ENCODE data around the gene AKAP8.
A peak's percentile ranks its signal among the peaks of the same experiment; 100 is the strongest.
"Not testable (repeated sequence)": the region's sequence is repeated elsewhere in the genome, so short reads cannot be mapped to it uniquely, and the experiment has no call there.

AKAP8 gene

GRCh38 chr19:15397782-15398181 is 18.2 kb upstream of the AKAP8 start:
- H3K27ac Mint-ChIP-seq: peak overlapping the region; percentile 10
- DNase-seq: no peak
- H3K27me3 Mint-ChIP-seq: no peaks in the 10 kb centered on the region
- no peak overlapping the region for H3K4me3 Mint-ChIP-seq
- H3K36me3 Mint-ChIP-seq (ENCODE audit: low read depth): peaks cover 32% of the 10 kb centered on the region
- no peaks in the 10 kb centered on the region for H3K9me3 Mint-ChIP-seq
- peaks cover 12% of the 10 kb centered on the region for H3K4me1 Mint-ChIP-seq
- no peak for ATAC-seq

GRCh38 chr19:15397236-15397635 is 17.6 kb upstream of the AKAP8 start:
- Mint-ChIP-seq H3K27me3 (no peaks in the 10 kb centered on the region), H3K36me3 (ENCODE audit: low read depth) (peaks cover 33% of the 10 kb centered on the region), H3K4me3 (no peak overlapping the region), H3K9me3 (no peaks in the 10 kb centered on the region), H3K27ac (peak overlapping the region; percentile 10), H3K4me1 (peaks cover 12% of the 10 kb centered on the region)
- ATAC-seq: no peak
- no peak for DNase-seq

GRCh38 chr19:15396436-15396835 is 16.8 kb upstream of the AKAP8 start:
- Mint-ChIP-seq H3K27me3 (no peaks in the 10 kb centered on the region), H3K4me1 (peaks cover 12% of the 10 kb centered on the region), H3K9me3 (no peaks in the 10 kb centered on the region), H3K27ac (peak overlapping the region; percentile 4), H3K36me3 (ENCODE audit: low read depth) (peaks cover 34% of the 10 kb centered on the region), H3K4me3 (no peak overlapping the region)
- DNase-seq (no peak), ATAC-seq (no peak)

- H3K4me1 Mint-ChIP-seq: peaks cover 12% of the 10 kb centered on the region
- DNase-seq, H3K9me3 Mint-ChIP-seq, H3K27ac Mint-ChIP-seq, H3K4me3 Mint-ChIP-seq, ATAC-seq, H3K27me3 Mint-ChIP-seq: not testable (repeated sequence)
- H3K36me3 Mint-ChIP-seq (ENCODE audit: low read depth): peaks cover 39% of the 10 kb centered on the region
Observed at GRCh38 chr19:15395251-15395650, 15.7 kb upstream of the AKAP8 start.

GRCh38 chr19:15394426-15394825 is 14.8 kb upstream of the AKAP8 start:
- H3K4me1 Mint-ChIP-seq: peaks cover 12% of the 10 kb centered on the region
- peaks cover 39% of the 10 kb centered on the region for H3K36me3 Mint-ChIP-seq (ENCODE audit: low read depth)
- DNase-seq (no peak), ATAC-seq (no peak)
- no peaks in the 10 kb centered on the region for H3K27me3 Mint-ChIP-seq
- H3K9me3 Mint-ChIP-seq: no peaks in the 10 kb centered on the region
- H3K4me3 Mint-ChIP-seq: no peak overlapping the region
- peak overlapping the region; percentile 32 for H3K27ac Mint-ChIP-seq

- no peaks in the 10 kb centered on the region for H3K27me3 Mint-ChIP-seq
- ATAC-seq: no peak
- peak overlapping the region; percentile 32 for H3K27ac Mint-ChIP-seq
- H3K36me3 Mint-ChIP-seq (ENCODE audit: low read depth): peaks cover 42% of the 10 kb centered on the region
- H3K4me1 Mint-ChIP-seq: peaks cover 12% of the 10 kb centered on the region
- no peak for DNase-seq
- no peak overlapping the region for H3K4me3 Mint-ChIP-seq
- H3K9me3 Mint-ChIP-seq: no peaks in the 10 kb centered on the region
Observed at GRCh38 chr19:15393963-15394362, 14.4 kb upstream of the AKAP8 start.

GRCh38 chr19:15390814-15391213 is 11.2 kb upstream of the AKAP8 start:
- H3K9me3 Mint-ChIP-seq: no peaks in the 10 kb centered on the region
- H3K27me3 Mint-ChIP-seq: no peaks in the 10 kb centered on the region
- peaks cover 8% of the 10 kb centered on the region for H3K4me1 Mint-ChIP-seq
- ATAC-seq (no peak), DNase-seq (no peak)
- H3K27ac Mint-ChIP-seq: peak overlapping the region; percentile 37
- no peak overlapping the region for H3K4me3 Mint-ChIP-seq
- H3K36me3 Mint-ChIP-seq (ENCODE audit: low read depth): peaks cover 26% of the 10 kb centered on the region

- peaks cover 16% of the 10 kb centered on the region for H3K36me3 Mint-ChIP-seq (ENCODE audit: low read depth)
- peaks cover 39% of the 10 kb centered on the region for H3K4me1 Mint-ChIP-seq
- H3K9me3 Mint-ChIP-seq: no peaks in the 10 kb centered on the region
- H3K27ac Mint-ChIP-seq: peak overlapping the region; percentile 86
- peak overlapping the region; percentile 34 for H3K4me3 Mint-ChIP-seq
- no peak for ATAC-seq
- DNase-seq: no peak
- H3K27me3 Mint-ChIP-seq: peaks cover 2% of the 10 kb centered on the region
Observed at GRCh38 chr19:15381864-15382263, 2.3 kb upstream of the AKAP8 start.

GRCh38 chr19:15381429-15381828 is 1.8 kb upstream of the AKAP8 start:
- Mint-ChIP-seq H3K4me1 (peaks cover 44% of the 10 kb centered on the region), H3K9me3 (no peaks in the 10 kb centered on the region), H3K36me3 (ENCODE audit: low read depth) (peaks cover 16% of the 10 kb centered on the region), H3K4me3 (peak overlapping the region; percentile 34), H3K27ac (peak overlapping the region; percentile 86), H3K27me3 (peaks cover 2% of the 10 kb centered on the region)
- no peak for ATAC-seq
- no peak for DNase-seq

GRCh38 chr19:15379999-15380647 is 536 bp upstream of the AKAP8 start:
- peak overlapping the region; percentile 99 for H3K27ac Mint-ChIP-seq
- H3K4me3 Mint-ChIP-seq: peak overlapping the region; percentile 95
- no peak for DNase-seq
- peaks cover 20% of the 10 kb centered on the region for H3K36me3 Mint-ChIP-seq (ENCODE audit: low read depth)
- H3K9me3 Mint-ChIP-seq: no peaks in the 10 kb centered on the region
- peaks cover 48% of the 10 kb centered on the region for H3K4me1 Mint-ChIP-seq
- ATAC-seq: peak; percentile 13
- H3K27me3 Mint-ChIP-seq: peaks cover 2% of the 10 kb centered on the region

- no peaks in the 10 kb centered on the region for H3K9me3 Mint-ChIP-seq
- H3K4me3 Mint-ChIP-seq: peak overlapping the region; percentile 95
- H3K36me3 Mint-ChIP-seq (ENCODE audit: low read depth): peaks cover 20% of the 10 kb centered on the region
Observed at GRCh38 chr19:15378534-15379082, 979 bp downstream of the AKAP8 start.

GRCh38 chr19:15374796-15375440 is 4.7 kb downstream of the AKAP8 start:
- DNase-seq: no peak
- Mint-ChIP-seq H3K27ac (no peak overlapping the region), H3K27me3 (peaks cover 2% of the 10 kb centered on the region), H3K4me3 (no peak overlapping the region), H3K9me3 (no peaks in the 10 kb centered on the region), H3K4me1 (peaks cover 33% of the 10 kb centered on the region), H3K36me3 (ENCODE audit: low read depth) (peaks cover 28% of the 10 kb centered on the region)
- ATAC-seq: no peak

More at GRCh38 chr19:15378534-15379082, 979 bp downstream of the AKAP8 start:
- no peak for ATAC-seq
- Mint-ChIP-seq H3K4me1 (peaks cover 48% of the 10 kb centered on the region), H3K27me3 (peaks cover 2% of the 10 kb centered on the region), H3K27ac (peak overlapping the region; percentile 95)
- DNase-seq: peak; percentile 58

GRCh38 chr19:15374105-15374651 is 5.4 kb downstream of the AKAP8 start:
- no peak for ATAC-seq

GRCh38 chr19:15373644-15374043 is 5.9 kb downstream of the AKAP8 start:
- DNase-seq (no peak), ATAC-seq (no peak)
- Mint-ChIP-seq H3K9me3 (no peaks in the 10 kb centered on the region), H3K27me3 (no peaks in the 10 kb centered on the region), H3K36me3 (ENCODE audit: low read depth) (peaks cover 32% of the 10 kb centered on the region), H3K4me1 (peaks cover 31% of the 10 kb centered on the region), H3K27ac (no peak overlapping the region), H3K4me3 (no peak overlapping the region)

More at GRCh38 chr19:15374105-15374651, 5.4 kb downstream of the AKAP8 start:
- no peak for DNase-seq
- H3K4me1 Mint-ChIP-seq: peaks cover 31% of the 10 kb centered on the region
- H3K4me3 Mint-ChIP-seq: no peak overlapping the region
- H3K9me3 Mint-ChIP-seq: no peaks in the 10 kb centered on the region
- H3K36me3 Mint-ChIP-seq (ENCODE audit: low read depth): peaks cover 31% of the 10 kb centered on the region
- no peaks in the 10 kb centered on the region for H3K27me3 Mint-ChIP-seq
- H3K27ac Mint-ChIP-seq: no peak overlapping the region

- H3K36me3 Mint-ChIP-seq (ENCODE audit: low read depth): peaks cover 27% of the 10 kb centered on the region
- H3K27ac Mint-ChIP-seq: no peak overlapping the region
- no peak overlapping the region for H3K4me3 Mint-ChIP-seq
- no peaks in the 10 kb centered on the region for H3K9me3 Mint-ChIP-seq
- peaks cover 25% of the 10 kb centered on the region for H3K4me1 Mint-ChIP-seq
- H3K27me3 Mint-ChIP-seq: no peaks in the 10 kb centered on the region
- no peak for ATAC-seq
- DNase-seq: no peak
Observed at GRCh38 chr19:15372891-15373301, 6.7 kb downstream of the AKAP8 start.

Data from activated naive CD8-positive, alpha-beta T cell treated with anti-CD3 and anti-CD28 coated beads, Interleukin-2, amount 50 U/mL, for 24 hours (primary cell).